Erythroblast (primary cell): ENCODE measurements around the gene CLEC7A.

Source experiments
- GATA1 ChIP-seq: IDR thresholded peaks from 2 replicates; pipeline ENCODE4 v1.6.1; 2011; ENCODE audit warnings: low read depth, mild to moderate bottlenecking, control low read depth, low read length, moderate library complexity
- POLR2A ChIP-seq: IDR thresholded peaks from 2 replicates; pipeline ENCODE4 v1.6.1; 2011; ENCODE audit warnings: mild to moderate bottlenecking, low read length

- no peak for TF ChIP-seq POLR2A
- TF ChIP-seq GATA1, result no peak
Measured at GRCh38 chr12:10175846-10176636, 46.0 kb upstream of the CLEC7A start.
